Cardiac muscle cell (in vitro differentiated cells and primary cell): ENCODE results near the gene STS. TPM values are rescaled to one million over a fixed set of nuclear protein-coding genes. Genes with fewer than 3 reads are reported as not detected.
A peak's percentile ranks its signal among the peaks of the same experiment; 100 is the strongest.

Experiments used
- DNase-seq, 2 donors: peaks; one replicate each; pipeline versions ENCODE4 v3.0.0 to v3.0.0-alpha.2; 2010 to 2017; ENCODE audit warnings: low read depth in 1 of 2, low spot score in 1 of 2
- H3K27ac ChIP-seq: fragments of 200-600 bp; sonication (generic); 2 replicates; pipeline ENCODE4 v1.5.1; 2016
- H3K27me3 ChIP-seq: fragments of 200-600 bp; sonication (generic); 2 replicates; pipeline ENCODE4 v1.6.0; 2016; ENCODE audit warnings: control low read depth
- H3K36me3 ChIP-seq: fragments of 200-600 bp; sonication (generic); 2 replicates; pipeline ENCODE4 v1.5.1; 2016; ENCODE audit warnings: control low read depth
- H3K4me1 ChIP-seq: fragments of 200-600 bp; sonication (generic); 2 replicates; pipeline ENCODE4 v1.8.1; 2017; ENCODE audit warnings: low read depth, mild to moderate bottlenecking, mixed run types
- H3K4me3 ChIP-seq: fragments of 200-600 bp; sonication (generic); 2 replicates; pipeline ENCODE4 v1.5.1; 2016; ENCODE audit warnings: mild to moderate bottlenecking
- H3K9me3 ChIP-seq: fragments of 200-600 bp; sonication (generic); 2 replicates; pipeline ENCODE4 v1.5.1; 2017; ENCODE audit warnings: low read depth, mild to moderate bottlenecking, control low read depth
- polyA plus RNA-seq: library from polyadenylated mRNA; unstranded; fragments of >200 nt; fragmentation: Nextera tagmentation; extraction: Ambion mirVana; gene quantifications from 2 replicates; pipeline ENCODE4 v1.2.1, GENCODE V29; 2016
- total RNA-seq: library from RNA; depleted of rRNA; stranded (reverse); fragments of >200 nt; gene quantifications from 2 replicates; pipeline ENCODE4 v1.2.3, GENCODE V29; 2016
- TF ChIP-seq, protein P1 (sequence below): IDR thresholded peaks from 2 replicates; pipeline ENCODE4 v1.5.1; 2012; ENCODE audit warnings: low read depth, mild to moderate bottlenecking, low read length

Gene STS
- total and polyA plus RNA-seq, 2 experiments from 2014 or later, result 1.9 to 4.9 TPM

DNA sequence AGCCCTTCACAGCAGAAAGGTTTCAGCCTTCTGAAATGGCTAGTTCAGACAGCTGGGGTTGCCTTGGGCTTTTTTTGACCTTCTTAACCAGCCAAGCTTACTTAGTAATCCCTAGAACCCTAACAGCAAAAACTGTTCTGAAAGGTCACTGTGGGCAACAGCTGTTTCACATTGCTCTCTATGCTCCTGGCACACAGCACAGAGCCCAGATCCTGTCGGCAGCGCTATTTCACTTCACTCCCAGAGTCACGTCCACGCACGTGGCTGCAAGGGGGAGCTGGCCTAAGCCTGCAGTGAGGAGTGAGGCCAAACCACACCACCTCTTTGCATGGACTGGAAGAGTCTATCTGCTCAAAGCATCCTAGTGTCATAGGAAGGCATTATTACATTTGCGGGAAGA, 32.0 kb upstream of the STS start:
- no peaks in the 10 kb centered on the region for H3K9me3 ChIP-seq
- no peaks in the 10 kb centered on the region for H3K27me3 ChIP-seq
- TF ChIP-seq, protein P1, sequence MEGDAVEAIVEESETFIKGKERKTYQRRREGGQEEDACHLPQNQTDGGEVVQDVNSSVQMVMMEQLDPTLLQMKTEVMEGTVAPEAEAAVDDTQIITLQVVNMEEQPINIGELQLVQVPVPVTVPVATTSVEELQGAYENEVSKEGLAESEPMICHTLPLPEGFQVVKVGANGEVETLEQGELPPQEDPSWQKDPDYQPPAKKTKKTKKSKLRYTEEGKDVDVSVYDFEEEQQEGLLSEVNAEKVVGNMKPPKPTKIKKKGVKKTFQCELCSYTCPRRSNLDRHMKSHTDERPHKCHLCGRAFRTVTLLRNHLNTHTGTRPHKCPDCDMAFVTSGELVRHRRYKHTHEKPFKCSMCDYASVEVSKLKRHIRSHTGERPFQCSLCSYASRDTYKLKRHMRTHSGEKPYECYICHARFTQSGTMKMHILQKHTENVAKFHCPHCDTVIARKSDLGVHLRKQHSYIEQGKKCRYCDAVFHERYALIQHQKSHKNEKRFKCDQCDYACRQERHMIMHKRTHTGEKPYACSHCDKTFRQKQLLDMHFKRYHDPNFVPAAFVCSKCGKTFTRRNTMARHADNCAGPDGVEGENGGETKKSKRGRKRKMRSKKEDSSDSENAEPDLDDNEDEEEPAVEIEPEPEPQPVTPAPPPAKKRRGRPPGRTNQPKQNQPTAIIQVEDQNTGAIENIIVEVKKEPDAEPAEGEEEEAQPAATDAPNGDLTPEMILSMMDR, result no peak
- peak in 1 of 2 donors; percentile 41 for DNase-seq
- H3K27ac ChIP-seq, result no peak overlapping the region
- H3K4me1 ChIP-seq, result no peaks in the 10 kb centered on the region
- H3K4me3 ChIP-seq, result no peak overlapping the region
- no peaks in the 10 kb centered on the region for H3K36me3 ChIP-seq

DNA sequence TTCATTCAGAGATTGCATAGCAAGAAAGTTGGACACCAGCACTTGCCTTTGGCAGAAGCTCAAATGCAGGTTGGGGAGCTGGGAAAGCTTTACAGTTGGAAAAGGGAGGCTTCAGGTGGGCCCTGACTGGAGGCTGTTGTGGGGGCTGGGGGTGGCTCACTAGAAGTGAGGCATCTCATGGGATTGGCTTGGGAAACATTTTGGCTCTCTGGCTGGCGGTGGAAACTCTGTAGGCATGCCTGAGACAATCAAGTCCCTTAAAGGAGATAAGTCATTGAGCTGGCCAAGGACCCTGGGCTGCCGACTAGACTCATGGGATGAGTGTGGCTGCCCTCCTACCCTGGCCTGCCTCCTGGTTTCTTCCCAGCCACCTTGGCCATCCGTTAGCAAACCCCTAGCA, 31.4 kb upstream of the STS start:
- Histone ChIP-seq H3K27me3 (no peaks in the 10 kb centered on the region), H3K9me3 (no peaks in the 10 kb centered on the region), H3K27ac (no peak overlapping the region), H3K4me3 (no peak overlapping the region), H3K36me3 (no peaks in the 10 kb centered on the region), H3K4me1 (no peaks in the 10 kb centered on the region)
- no peak for DNase-seq
- TF ChIP-seq, protein P1, result no peak

DNA sequence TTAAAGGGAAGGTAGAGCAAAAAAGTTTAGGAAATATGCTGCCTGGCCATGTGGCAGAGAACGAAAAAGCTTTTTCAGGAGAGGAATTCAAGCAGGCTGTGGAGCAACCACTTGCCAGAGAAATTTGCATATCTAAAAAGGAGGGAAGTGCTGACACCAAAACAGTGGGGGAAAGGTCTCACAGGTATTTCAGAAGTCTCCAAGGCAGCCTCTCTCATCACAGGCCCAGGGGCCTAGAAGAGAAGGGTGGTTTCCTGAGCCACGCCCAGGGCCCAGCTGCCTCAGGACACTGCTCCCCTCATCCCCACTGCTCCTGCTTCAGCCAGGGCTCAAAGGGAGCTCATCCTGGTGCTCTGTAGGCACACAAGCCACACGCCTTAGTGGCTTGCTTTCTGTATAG, 29.9 kb upstream of the STS start:
- no peak overlapping the region for H3K27ac ChIP-seq
- no peaks in the 10 kb centered on the region for H3K4me1 ChIP-seq
- no peaks in the 10 kb centered on the region for H3K9me3 ChIP-seq
- H3K27me3 ChIP-seq, result no peaks in the 10 kb centered on the region
- H3K36me3 ChIP-seq, result no peaks in the 10 kb centered on the region
- TF ChIP-seq, protein P1, result no peak
- no peak for DNase-seq
- H3K4me3 ChIP-seq, result no peak overlapping the region

DNA sequence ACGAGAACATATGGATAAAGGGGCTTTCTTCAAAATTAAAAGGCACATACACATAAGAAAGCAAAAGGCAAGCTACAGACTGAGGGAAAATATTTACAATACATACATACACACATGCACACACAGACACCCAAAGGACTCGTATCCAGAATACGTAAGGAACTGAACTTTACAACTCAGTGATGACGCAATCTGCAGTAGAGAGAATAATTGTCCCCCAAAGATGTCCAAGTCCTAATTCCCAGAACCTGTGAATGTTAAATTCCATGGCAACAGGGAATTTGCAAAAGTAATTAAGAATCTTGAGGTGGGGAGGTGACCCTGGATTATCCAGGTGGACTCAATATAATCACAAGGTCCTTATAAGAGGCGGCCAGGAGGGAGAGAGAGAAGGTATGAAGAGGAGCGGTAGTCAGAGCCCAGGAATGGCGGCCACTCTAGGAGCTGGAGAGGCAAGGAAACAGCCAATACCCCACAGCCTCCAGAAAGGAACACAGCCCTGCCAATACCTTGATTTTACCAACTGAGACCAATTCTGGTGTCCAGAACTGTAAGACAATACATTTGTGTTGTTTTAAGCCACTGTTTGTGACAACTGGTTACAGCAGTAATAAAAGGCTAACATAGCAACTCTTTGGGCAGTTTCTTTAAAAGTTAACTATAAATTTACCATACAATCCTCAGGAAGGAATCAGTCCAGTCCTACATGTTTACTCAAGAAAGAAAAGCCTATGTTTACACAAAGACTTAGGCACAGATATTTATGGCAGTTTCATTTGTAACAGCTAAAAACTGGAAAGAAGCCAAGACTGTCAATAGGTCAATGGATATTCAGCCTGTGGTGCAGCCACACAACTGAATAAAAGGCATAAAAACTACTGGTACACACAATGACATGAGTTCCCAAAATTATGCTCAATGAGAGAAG, 27.3 kb upstream of the STS start:
- Histone ChIP-seq H3K27me3 (no peaks in the 10 kb centered on the region), H3K4me3 (no peak overlapping the region), H3K27ac (no peak overlapping the region), H3K4me1 (no peaks in the 10 kb centered on the region), H3K36me3 (no peaks in the 10 kb centered on the region), H3K9me3 (no peaks in the 10 kb centered on the region)
- TF ChIP-seq, protein P1, result no peak
- peak in 1 of 2 donors; percentile 36 for DNase-seq

DNA sequence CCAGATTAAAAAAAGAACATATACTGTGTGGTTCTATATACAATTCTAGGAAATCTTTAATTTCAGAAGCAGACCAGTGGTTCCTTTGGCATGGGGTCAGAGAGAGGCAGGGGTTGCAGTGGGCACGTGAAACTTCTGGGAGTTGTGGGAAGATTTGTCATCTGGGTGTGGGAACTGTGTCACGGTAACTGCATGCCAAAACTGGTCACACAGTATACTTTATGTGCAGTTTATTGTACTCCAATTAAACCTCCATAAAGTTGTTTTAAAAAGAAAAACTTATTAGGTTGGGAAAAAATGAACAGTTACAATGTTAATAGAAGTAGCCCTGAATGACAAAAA, 26.7 kb upstream of the STS start:
- no peak overlapping the region for H3K4me3 ChIP-seq
- H3K9me3 ChIP-seq, result no peaks in the 10 kb centered on the region
- no peaks in the 10 kb centered on the region for H3K4me1 ChIP-seq

More for the DNA sequence above, 26.7 kb upstream of the STS start:
- TF ChIP-seq, protein P1, result no peak
- Histone ChIP-seq H3K36me3 (no peaks in the 10 kb centered on the region), H3K27ac (no peak overlapping the region), H3K27me3 (no peaks in the 10 kb centered on the region)
- DNase-seq, result no peak
